ENCODE results near the gene DEPDC5.

Gene DEPDC5

GRCh38 chr22:31952472-31952871 lies 198.7 kb downstream of the DEPDC5 start:
- ATAC-seq: peak; percentile 22 to 40

- no peak for ATAC-seq
Measured at GRCh38 chr22:31953261-31953660, 199.4 kb downstream of the DEPDC5 start.

GRCh38 chr22:31954535-31955523 lies 201.0 kb downstream of the DEPDC5 start:
- no peak for ATAC-seq

GRCh38 chr22:31956360-31956759 lies 202.5 kb downstream of the DEPDC5 start:
- no peak for ATAC-seq
